ENCODE data around the gene RNASE2.
"Not testable (repeated sequence)": the region's sequence is repeated elsewhere in the genome, so short reads cannot be mapped to it uniquely, and the experiment has no call there.

RNASE2 gene

GRCh38 chr14:20978687-20979086, 23.4 kb downstream of the RNASE2 start:
- Histone ChIP-seq H3K27ac (no peak overlapping the region), H3K9me3 (no peaks in the 10 kb centered on the region), H3K27me3 (no peaks in the 10 kb centered on the region), H3K4me3 (no peak overlapping the region), H3K4me1 (peaks cover 0 to 15% (median 5%) of the 10 kb centered on the region in 4 donors), H3K36me3 (no peaks in the 10 kb centered on the region)
- no peak for DNase-seq
- intact Hi-C loops (cut with DNase I; ENCODE audit: low total_unique reads): no loop called here
- TF ChIP-seq, protein P1, sequence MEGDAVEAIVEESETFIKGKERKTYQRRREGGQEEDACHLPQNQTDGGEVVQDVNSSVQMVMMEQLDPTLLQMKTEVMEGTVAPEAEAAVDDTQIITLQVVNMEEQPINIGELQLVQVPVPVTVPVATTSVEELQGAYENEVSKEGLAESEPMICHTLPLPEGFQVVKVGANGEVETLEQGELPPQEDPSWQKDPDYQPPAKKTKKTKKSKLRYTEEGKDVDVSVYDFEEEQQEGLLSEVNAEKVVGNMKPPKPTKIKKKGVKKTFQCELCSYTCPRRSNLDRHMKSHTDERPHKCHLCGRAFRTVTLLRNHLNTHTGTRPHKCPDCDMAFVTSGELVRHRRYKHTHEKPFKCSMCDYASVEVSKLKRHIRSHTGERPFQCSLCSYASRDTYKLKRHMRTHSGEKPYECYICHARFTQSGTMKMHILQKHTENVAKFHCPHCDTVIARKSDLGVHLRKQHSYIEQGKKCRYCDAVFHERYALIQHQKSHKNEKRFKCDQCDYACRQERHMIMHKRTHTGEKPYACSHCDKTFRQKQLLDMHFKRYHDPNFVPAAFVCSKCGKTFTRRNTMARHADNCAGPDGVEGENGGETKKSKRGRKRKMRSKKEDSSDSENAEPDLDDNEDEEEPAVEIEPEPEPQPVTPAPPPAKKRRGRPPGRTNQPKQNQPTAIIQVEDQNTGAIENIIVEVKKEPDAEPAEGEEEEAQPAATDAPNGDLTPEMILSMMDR (IDR thresholded peaks at IDR 0.05): no peak

DNA sequence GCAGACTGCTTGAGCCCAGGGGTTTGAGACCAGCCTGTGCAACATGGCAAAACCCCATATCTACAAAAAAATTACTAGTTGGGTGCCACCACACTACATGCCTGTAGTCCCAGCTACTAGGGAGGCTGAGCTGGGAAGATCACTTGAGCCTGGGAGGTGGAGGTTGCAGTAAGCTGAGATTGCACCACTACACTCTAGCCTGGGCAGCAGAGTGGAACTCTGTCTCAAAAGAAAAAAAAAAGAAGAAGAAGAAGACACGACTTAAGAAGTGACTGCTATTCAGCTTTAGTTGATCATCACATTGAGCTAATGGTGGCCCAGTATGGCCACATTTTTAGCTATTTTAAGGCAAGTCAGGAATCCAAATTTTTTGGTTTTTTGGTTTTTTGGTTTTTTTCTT, 25.6 kb downstream of the RNASE2 start:
- Histone ChIP-seq H3K4me1 (peaks cover 0 to under 1% (median under 1%) of the 10 kb centered on the region in 4 donors), H3K36me3 (no peaks in the 10 kb centered on the region), H3K27ac (no peak overlapping the region), H3K27me3 (no peaks in the 10 kb centered on the region), H3K9me3 (no peaks in the 10 kb centered on the region), H3K4me3 (no peak overlapping the region)
- TF ChIP-seq, protein P1 (IDR thresholded peaks at IDR 0.05): no peak
- intact Hi-C loops (cut with DNase I; ENCODE audit: low total_unique reads): no loop called here
- no peak for DNase-seq

DNA sequence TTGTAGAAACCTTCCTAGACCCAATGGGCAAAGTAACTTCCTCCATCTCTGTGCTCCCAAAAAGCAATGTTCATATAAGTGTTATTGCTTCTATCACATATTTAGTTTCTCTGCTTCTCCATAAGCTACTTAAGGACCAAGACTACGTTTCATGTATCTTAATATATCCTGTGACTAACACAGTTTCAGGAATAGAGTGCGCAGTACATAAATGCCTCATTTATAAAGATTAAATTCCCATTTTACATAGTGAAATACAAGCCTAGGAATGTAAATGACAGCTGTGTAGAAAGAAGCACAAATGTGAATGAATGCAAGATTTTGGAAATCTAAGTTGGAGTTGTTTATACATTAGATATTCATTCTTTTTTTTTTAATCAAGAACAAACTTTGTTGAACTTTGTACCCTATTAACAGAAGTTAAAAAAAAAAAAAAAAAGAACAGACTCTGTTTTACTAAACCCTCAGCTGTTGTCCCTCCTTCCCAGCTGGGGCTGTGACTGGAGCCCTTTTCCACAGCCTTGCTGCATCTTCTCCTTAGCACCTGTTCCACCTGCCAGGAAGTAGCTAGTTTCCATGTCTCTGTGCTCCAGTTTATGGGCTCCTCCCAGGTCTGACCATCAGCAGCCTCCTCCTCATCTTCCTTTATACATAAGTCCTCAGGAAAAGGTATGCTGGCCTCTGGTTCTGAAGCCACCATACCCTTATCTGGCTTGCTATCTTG, 27.5 kb downstream of the RNASE2 start:
- Histone ChIP-seq H3K9me3 (no peaks in the 10 kb centered on the region), H3K4me1 (peaks cover 0 to 18% (median 16%) of the 10 kb centered on the region in 4 donors), H3K36me3 (no peaks in the 10 kb centered on the region), H3K27me3 (no peaks in the 10 kb centered on the region), H3K27ac (no peak overlapping the region), H3K4me3 (no peak overlapping the region)
- intact Hi-C loops (cut with DNase I; ENCODE audit: low total_unique reads): no loop called here
- TF ChIP-seq, protein P1 (IDR thresholded peaks at IDR 0.05): no peak
- DNase-seq: no peak

DNA sequence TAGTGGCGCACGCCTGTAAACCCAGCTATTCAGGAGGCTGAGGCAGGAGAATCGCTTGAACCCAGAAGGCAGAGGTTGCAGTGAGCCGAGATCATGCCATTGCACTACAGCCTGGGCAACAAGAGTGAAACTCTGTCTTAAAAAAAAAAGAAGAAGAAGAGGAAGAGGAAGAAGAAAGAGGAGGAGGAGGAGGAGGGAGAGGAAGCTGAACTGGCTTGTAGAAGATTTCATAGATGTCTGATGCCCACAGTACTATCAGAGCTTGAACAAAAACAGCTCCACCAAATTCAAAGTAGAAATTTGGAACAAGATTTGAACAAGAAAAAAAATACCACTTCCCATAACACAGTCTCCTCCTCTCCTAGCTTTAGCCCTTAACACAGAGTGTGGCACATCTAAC, 30.4 kb downstream of the RNASE2 start:
- DNase-seq; H3K4me3 ChIP-seq; intact Hi-C loops (cut with DNase I; ENCODE audit: low total_unique reads); H3K9me3 ChIP-seq; H3K27me3 ChIP-seq; H3K36me3 ChIP-seq: not testable (repeated sequence)
- peaks cover 0 to 37% (median 32%) of the 10 kb centered on the region in 4 donors for H3K4me1 ChIP-seq
- peak overlapping the region in 1 of 2 donors; percentile 89 for H3K27ac ChIP-seq

- TF ChIP-seq, protein P1 (IDR thresholded peaks at IDR 0.05): no peak
- peaks cover 0 to 4% (median 0%) of the 10 kb centered on the region in 3 donors for H3K36me3 ChIP-seq
- no peak overlapping the region for H3K4me3 ChIP-seq
- DNase-seq: peak in 1 of 2 donors; percentile 31
- H3K27me3 ChIP-seq: no peaks in the 10 kb centered on the region
- peaks cover 0 to 49% (median 43%) of the 10 kb centered on the region in 4 donors for H3K4me1 ChIP-seq
- no peaks in the 10 kb centered on the region for H3K9me3 ChIP-seq
- intact Hi-C loops (cut with DNase I; ENCODE audit: low total_unique reads): no loop called here
- peak overlapping the region; percentile 84 to 89 for H3K27ac ChIP-seq
Measured at GRCh38 chr14:20986811-20987210, 31.5 kb downstream of the RNASE2 start.

DNA sequence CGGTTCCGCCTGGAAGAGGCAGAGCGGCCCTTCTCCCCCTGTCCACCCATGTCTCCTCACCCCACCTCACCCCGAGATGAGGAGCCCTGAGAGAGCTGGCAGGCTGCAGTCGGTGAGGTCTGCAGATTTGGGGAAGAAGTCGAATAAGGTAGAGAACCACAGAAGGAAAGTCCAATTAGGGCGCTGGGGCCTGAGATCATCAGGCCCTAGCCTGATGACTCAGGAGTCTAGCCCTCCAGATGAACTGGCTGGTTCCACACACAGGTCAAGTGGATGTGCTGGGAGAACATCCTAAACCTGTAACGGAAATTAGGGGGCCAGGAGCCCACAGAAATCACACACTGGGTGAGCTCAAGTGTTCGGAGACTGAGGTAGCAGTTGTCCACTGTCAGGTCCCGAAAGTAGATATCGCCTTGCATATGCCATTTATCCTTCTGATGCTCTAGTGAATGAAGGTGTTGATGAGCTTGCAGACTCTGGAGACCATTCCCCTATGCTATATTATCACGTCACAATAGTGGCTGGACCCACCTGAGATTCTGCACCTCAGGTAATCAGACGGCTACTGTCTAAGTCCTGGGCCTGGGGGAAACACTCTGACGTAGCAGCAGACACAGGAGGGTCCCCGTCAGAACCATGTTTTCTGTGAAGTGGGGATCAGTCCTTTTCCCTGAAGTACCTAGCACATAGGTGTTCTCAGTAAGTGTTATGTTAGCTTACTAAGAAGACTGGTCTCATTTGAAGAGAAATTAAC, 33.6 kb downstream of the RNASE2 start:
- Histone ChIP-seq H3K36me3 (peaks cover 11 to 25% (median 19%) of the 10 kb centered on the region in 3 donors), H3K27ac (peak overlapping the region; percentile 84 to 89), H3K27me3 (no peaks in the 10 kb centered on the region), H3K4me3 (peak overlapping the region; percentile 72 to 96), H3K4me1 (peaks cover 0 to 53% (median 45%) of the 10 kb centered on the region in 4 donors), H3K9me3 (no peaks in the 10 kb centered on the region)
- TF ChIP-seq, protein P1 (IDR thresholded peaks at IDR 0.05): no peak
- DNase-seq: no peak
- intact Hi-C loops (cut with DNase I; ENCODE audit: low total_unique reads): no loop called here

Data from tibial artery (tissue), 4 donors.